Fibroblast of mammary gland (primary cell): ENCODE measurements around the gene ANKRD62.
A peak's percentile ranks its signal among the peaks of the same experiment; 100 is the strongest.

Source experiments
- DNase-seq: peaks from one replicate; pipeline ENCODE4 v3.0.0-alpha.2; 2010; ENCODE audit warnings: low read depth
- H3K4me3 ChIP-seq: 2 replicates; pipeline ENCODE4 v1.5.1; 2011; ENCODE audit warnings: low read depth, mild to moderate bottlenecking, low read length, moderate library complexity; ENCODE audit not compliant: control insufficient read depth
- CTCF ChIP-seq: conservative IDR thresholded peaks from 2 replicates; pipeline ENCODE4 v1.5.1; 2011; ENCODE audit warnings: low read depth, low read length, inconsistent platforms; ENCODE audit not compliant: control insufficient read depth, insufficient read depth

Gene ANKRD62

GRCh38 chr18:12093520-12094257 lies at the start of gene ANKRD62:
ANKRD62 (plus strand) TSS chr18:12093843; CDS start chr18:12094018, 175 bp downstream.
- no peak for TF ChIP-seq CTCF
- no peak for DNase-seq
- no peak within 1 kb of the TSS for H3K4me3 ChIP-seq

GRCh38 chr18:12044591-12044990 lies 49.1 kb upstream of the ANKRD62 start:
- TF ChIP-seq CTCF: no peak
- H3K4me3 ChIP-seq: no peak overlapping the region
- DNase-seq: peak; percentile 57

- DNase-seq: no peak
- no peak for TF ChIP-seq CTCF
- H3K4me3 ChIP-seq: no peak overlapping the region
These were observed 47.4 kb upstream of the ANKRD62 start for GRCh38 chr18:12046046-12046750.

GRCh38 chr18:12046751-12047335 lies 46.8 kb upstream of the ANKRD62 start:
- no peak for DNase-seq
- H3K4me3 ChIP-seq: no peak overlapping the region

GRCh38 chr18:12048010-12048826 lies 45.4 kb upstream of the ANKRD62 start:
- no peak overlapping the region for H3K4me3 ChIP-seq
- DNase-seq: no peak
- TF ChIP-seq CTCF: no peak

More at GRCh38 chr18:12046751-12047335, 46.8 kb upstream of the ANKRD62 start:
- peak; percentile 11 for TF ChIP-seq CTCF

- DNase-seq: peak; percentile 78
- no peak for TF ChIP-seq CTCF
- no peak overlapping the region for H3K4me3 ChIP-seq
These were observed 44.8 kb upstream of the ANKRD62 start for GRCh38 chr18:12048827-12049175.
